H1 (cell line): ENCODE results near the gene SYNDIG1. TPM values are rescaled to one million over a fixed set of nuclear protein-coding genes. Genes with fewer than 3 reads are reported as not detected.

Experiments
- CTCF ChIA-PET: fragments of 300-600 bp; sonication (Branson Sonifier 250); formaldehyde crosslinking; loops from one replicate; lab custom pipeline; 2021; ENCODE audit not compliant: partially characterized antibody; lab: Charles Lee
- POLR2A ChIA-PET: fragments of 300-600 bp; sonication (Branson Sonifier 250); formaldehyde crosslinking; loops from one replicate; lab custom pipeline; 2021; ENCODE audit warnings: inconsistent platforms; ENCODE audit not compliant: partially characterized antibody; lab: Charles Lee
- DNase-seq, 2 experiments: peaks; one replicate each; pipeline versions ENCODE4 v3.0.0 to v3.0.0-alpha.2; 2010 to 2022; ENCODE audit warnings: low spot score in 2 of 2, low read depth in 1 of 2, mixed read lengths in 1 of 2
- FAIRE-seq: peaks from 2 replicates; lab custom pipeline; 2011; peaks lifted over from hg19 to GRCh38; lab: Jason Lieb, UNC
- H2AFZ ChIP-seq: 2 replicates; pipeline ENCODE4 v1.8.1; 2012; ENCODE audit warnings: low read length, inconsistent platforms
- H2AK5ac ChIP-seq: 2 replicates; pipeline ENCODE4 v1.6.1; 2013; ENCODE audit warnings: low read depth, low read length
- H2BK120ac ChIP-seq: replicated peaks from 2 replicates; pipeline ENCODE3; 2013; ENCODE audit warnings: low read depth, low read length, inconsistent platforms
- H2BK12ac ChIP-seq: 2 replicates; pipeline ENCODE4 v1.6.1; 2013; ENCODE audit warnings: low read depth, low read length
- H2BK15ac ChIP-seq: 2 replicates; pipeline ENCODE4 v1.6.1; 2013; ENCODE audit warnings: low read length
- H2BK20ac ChIP-seq: 2 replicates; pipeline ENCODE4 v1.6.1; 2013; ENCODE audit warnings: low read length
- H2BK5ac ChIP-seq: 2 replicates; pipeline ENCODE4 v1.6.1; 2013; ENCODE audit warnings: low read depth, low read length
- H3K14ac ChIP-seq: 2 replicates; pipeline ENCODE4 v1.6.1; 2013; ENCODE audit warnings: inconsistent platforms; ENCODE audit not compliant: insufficient read length
- H3K18ac ChIP-seq: 2 replicates; pipeline ENCODE4 v1.6.1; 2013; ENCODE audit warnings: low read length; ENCODE audit errors: extremely low read depth
- H3K23ac ChIP-seq: 2 replicates; pipeline ENCODE4 v1.6.1; 2013; ENCODE audit warnings: inconsistent platforms; ENCODE audit not compliant: insufficient read length
- H3K23me2 ChIP-seq: 2 replicates; pipeline ENCODE4 v1.6.1; 2013; ENCODE audit warnings: low read depth, low read length
- H3K27ac ChIP-seq: 2 replicates; pipeline ENCODE4 v1.6.1; 2011; ENCODE audit warnings: low read depth, low read length, inconsistent platforms
- H3K27me3 ChIP-seq, 4 experiments: replicated peaks in 1 of 4; 1 replicate in 1 of 4; 2 replicates in 3 of 4; pipeline versions ENCODE4 v1.6.1 to v1.8.1; 2011 to 2013; ENCODE audit warnings: low read length in 3 of 4, mild to moderate bottlenecking in 3 of 4, inconsistent platforms in 2 of 4, mixed read lengths in 2 of 4, moderate library complexity in 1 of 4; ENCODE audit not compliant: control insufficient read depth in 3 of 4, insufficient read depth in 3 of 4; ENCODE audit errors: extremely low read depth in 1 of 4
- H3K36me3 ChIP-seq, 4 experiments: 2 replicates each; pipeline versions ENCODE4 v1.6.1 to v1.8.1; 2011 to 2013; ENCODE audit warnings: mild to moderate bottlenecking in 4 of 4, low read length in 3 of 4, moderate library complexity in 2 of 4, control low read depth in 1 of 4, inconsistent platforms in 1 of 4; ENCODE audit not compliant: insufficient read depth in 4 of 4, control insufficient read depth in 2 of 4
- H3K4ac ChIP-seq: replicated peaks from 2 replicates; pipeline ENCODE3; 2013; ENCODE audit warnings: low read length, low read depth, mixed read lengths, inconsistent platforms; ENCODE audit not compliant: insufficient read length
- H3K4me1 ChIP-seq, 4 experiments: replicated peaks in 1 of 4; 1 replicate in 1 of 4; 2 replicates in 3 of 4; pipeline versions ENCODE4 v1.6.1 to v1.8.1; 2011 to 2013; ENCODE audit warnings: low read length in 3 of 4, inconsistent platforms in 2 of 4, mixed read lengths in 1 of 4; ENCODE audit not compliant: insufficient read depth in 4 of 4, control insufficient read depth in 3 of 4
- H3K4me2 ChIP-seq, 2 experiments: 2 replicates each; pipeline versions ENCODE4 v1.6.1 to v1.8.1; 2011 to 2013; ENCODE audit warnings: low read depth in 2 of 2, low read length in 2 of 2, control low read depth in 1 of 2, inconsistent platforms in 1 of 2, mild to moderate bottlenecking in 1 of 2; ENCODE audit not compliant: insufficient read depth in 1 of 2
- H3K4me3 ChIP-seq, 4 experiments: fragments of 200-600, 300-600 bp in 1 of 4; sonication (generic), shearing (Covaris generic), sonication (Bioruptor Twin) in 1 of 4; 2 replicates each; pipeline versions ENCODE4 v1.5.1 to v1.8.1; 2011 to 2016; ENCODE audit warnings: low read length in 4 of 4, low read depth in 3 of 4, control low read depth in 2 of 4, inconsistent platforms in 2 of 4, mild to moderate bottlenecking in 2 of 4, mixed read lengths in 1 of 4, moderate library complexity in 1 of 4; ENCODE audit not compliant: insufficient read depth in 2 of 4; ENCODE audit errors: extremely low read depth in 1 of 4
- H3K56ac ChIP-seq: replicated peaks from 2 replicates; pipeline ENCODE3; 2013; ENCODE audit warnings: low read depth, mild to moderate bottlenecking, mixed read lengths, low read length, inconsistent platforms; ENCODE audit not compliant: insufficient read length
- H3K79me1 ChIP-seq: 2 replicates; pipeline ENCODE4 v1.6.1; 2013; ENCODE audit warnings: low read depth, low read length, control low read depth
- H3K79me2 ChIP-seq, 2 experiments: 2 replicates each; pipeline versions ENCODE4 v1.6.1 to v1.8.1; 2012 to 2013; ENCODE audit warnings: low read length in 2 of 2, mild to moderate bottlenecking in 2 of 2, inconsistent platforms in 1 of 2; ENCODE audit not compliant: insufficient read depth in 2 of 2, control insufficient read depth in 1 of 2
- H3K9ac ChIP-seq, 4 experiments: replicated peaks in 1 of 4; 1 replicate in 1 of 4; 2 replicates in 3 of 4; pipeline versions ENCODE4 v1.6.1 to v1.8.1; 2011 to 2013; ENCODE audit warnings: low read depth in 3 of 4, low read length in 3 of 4, control low read depth in 2 of 4, mild to moderate bottlenecking in 2 of 4, moderate library complexity in 2 of 4, inconsistent platforms in 1 of 4; ENCODE audit errors: extremely low read depth in 1 of 4
- H3K9me3 ChIP-seq, 2 experiments: 2 replicates each; pipeline versions ENCODE4 v1.6.1 to v1.8.1; 2012 to 2013; ENCODE audit warnings: mild to moderate bottlenecking in 2 of 2, moderate library complexity in 2 of 2, control low read depth in 1 of 2, inconsistent platforms in 1 of 2, low read depth in 1 of 2, low read length in 1 of 2, mixed read lengths in 1 of 2; ENCODE audit not compliant: insufficient read depth in 2 of 2
- H4K20me1 ChIP-seq, 2 experiments: replicated peaks in 1 of 2; 2 replicates each; pipeline versions ENCODE3 to v1.8.1; 2011 to 2013; ENCODE audit warnings: inconsistent platforms in 2 of 2, low read length in 2 of 2, mild to moderate bottlenecking in 1 of 2; ENCODE audit not compliant: insufficient read depth in 2 of 2, control insufficient read depth in 1 of 2
- H4K5ac ChIP-seq: 2 replicates; pipeline ENCODE4 v1.6.1; 2013; ENCODE audit warnings: low read length, low read depth, mixed read lengths, inconsistent platforms; ENCODE audit not compliant: insufficient read length
- H4K8ac ChIP-seq: 2 replicates; pipeline ENCODE4 v1.8.0; 2013; ENCODE audit warnings: mild to moderate bottlenecking, moderate library complexity, low read length, inconsistent platforms; ENCODE audit not compliant: insufficient read depth; ENCODE audit errors: extremely low read depth
- H4K91ac ChIP-seq: replicated peaks from 2 replicates; pipeline ENCODE3; 2013; ENCODE audit warnings: low read length, mixed read lengths, inconsistent platforms; ENCODE audit not compliant: insufficient read length
- ASH2L ChIP-seq: fragments of 200-600, 300-600 bp; sonication (generic); IDR thresholded peaks from one replicate; pipeline ENCODE4 v1.7.1; 2017; ENCODE audit warnings: low read length
- BRCA1 ChIP-seq: IDR thresholded peaks from 2 replicates; pipeline ENCODE4 v1.6.1; 2012; ENCODE audit warnings: low read depth, low read length, improper control_type of control experiment
- CEBPB ChIP-seq: IDR thresholded peaks from 2 replicates; pipeline ENCODE4 v1.6.1; 2012; ENCODE audit warnings: low read depth, low read length
- CHD2 ChIP-seq: IDR thresholded peaks from 2 replicates; pipeline ENCODE4 v1.6.1; 2012; ENCODE audit warnings: low read length, improper control_type of control experiment
- EGR1 ChIP-seq: IDR thresholded peaks from 2 replicates; pipeline ENCODE4 v1.6.1; 2011; ENCODE audit warnings: low read depth, low read length, borderline replicate concordance
- EZH2 ChIP-seq: fragments of 200-600 bp; sonication (generic); IDR thresholded peaks from 2 replicates; pipeline ENCODE4 v1.7.1; 2012; ENCODE audit warnings: low read depth, mild to moderate bottlenecking, moderate library complexity, low read length, inconsistent platforms; ENCODE audit not compliant: severe bottlenecking
- KDM5A ChIP-seq: fragments of 200-600 bp; IDR thresholded peaks from 2 replicates; pipeline ENCODE4 v1.7.1; 2012; ENCODE audit warnings: mild to moderate bottlenecking, low read length, inconsistent platforms, mixed read lengths
- NANOG ChIP-seq: IDR thresholded peaks from 2 replicates; pipeline ENCODE4 v1.6.1; 2011; ENCODE audit warnings: low read length, low read depth, mild to moderate bottlenecking, inconsistent platforms; ENCODE audit not compliant: insufficient read depth, poor library complexity, severe bottlenecking
- PHF8 ChIP-seq: fragments of 200-600 bp; sonication (generic); conservative IDR thresholded peaks from 2 replicates; pipeline ENCODE4 v1.7.1; 2012; ENCODE audit warnings: low read depth, mild to moderate bottlenecking, inconsistent platforms, low read length, moderate library complexity
- RAD21 ChIP-seq, 2 experiments: IDR thresholded peaks in 1 of 2; conservative IDR thresholded peaks in 1 of 2; 2 replicates each; pipeline ENCODE4 v1.6.1; 2011; ENCODE audit warnings: low read depth in 2 of 2, low read length in 2 of 2, improper control_type of control experiment in 1 of 2, inconsistent platforms in 1 of 2, mild to moderate bottlenecking in 1 of 2, moderate library complexity in 1 of 2
- RBBP5 ChIP-seq: IDR thresholded peaks from 2 replicates; pipeline ENCODE4 v1.7.1; 2012; ENCODE audit warnings: low read depth, mild to moderate bottlenecking, inconsistent platforms, low read length, moderate library complexity, borderline replicate concordance
- SIN3A ChIP-seq, 2 experiments: IDR thresholded peaks in 1 of 2; conservative IDR thresholded peaks in 1 of 2; 2 replicates each; pipeline ENCODE4 v1.6.1; 2011 to 2012; ENCODE audit warnings: low read length in 2 of 2, improper control_type of control experiment in 1 of 2, low read depth in 1 of 2, mild to moderate bottlenecking in 1 of 2
- SRF ChIP-seq: IDR thresholded peaks from 2 replicates; pipeline ENCODE4 v1.6.1; 2011; ENCODE audit warnings: mild to moderate bottlenecking, low read depth, low read length, moderate library complexity
- TAF1 ChIP-seq: IDR thresholded peaks from 2 replicates; pipeline ENCODE4 v1.6.1; 2011; ENCODE audit warnings: mild to moderate bottlenecking, low read depth, low read length
- YY1 ChIP-seq: IDR thresholded peaks from 2 replicates; pipeline ENCODE4 v1.6.1; 2011; ENCODE audit warnings: low read depth, mild to moderate bottlenecking, low read length
- WGBS, 2 experiments: shearing (Covaris generic) in 1 of 2; methylation state at CpG; one replicate each; pipeline versions ENCODE4 v1.1.6 to v1.1.7; 2013 to 2015; ENCODE audit warnings: low lambda C conversion rate in 2 of 2, mixed read lengths in 2 of 2, inconsistent platforms in 1 of 2, low coverage in 1 of 2, missing lambda C conversion rate in 1 of 2; ENCODE audit not compliant: insufficient replicate concordance in 2 of 2, insufficient coverage in 1 of 2, insufficient read length in 1 of 2; ENCODE audit errors: extremely low coverage in 1 of 2, missing lambda C conversion rate in 1 of 2; 5-methylcytosine and 5-hydroxymethylcytosine counted together
- polyA plus RNA-seq, 7 experiments: library from polyadenylated mRNA; depleted of rRNA in 3 of 7; stranded (reverse) in 5 of 7; unstranded in 2 of 7; fragments of >200 nt in 5 of 7; fragments of 200-250 nt in 2 of 7; gene quantifications; 1 replicate in 5 of 7; 2 replicates in 1 of 7; 4 replicates in 1 of 7; pipeline versions ENCODE4 v1.2.1 to v1.2.3, GENCODE V29; 2011 to 2013; ENCODE audit warnings: missing spikeins in 2 of 7, mixed read lengths in 2 of 7
- total RNA-seq: library from RNA; stranded (reverse); fragmentation: NEBNext Ultra II Directional; extraction: Animal tissue kit (Norgen Biotek cat#: 25700); gene quantifications from 2 replicates; pipeline ENCODE4 v1.2.1, GENCODE V29; 2021

Gene SYNDIG1
- total and polyA plus RNA-seq, 2 of the 8 experiments (the other 6 are each of a cell fraction or from before 2014, with no cell fraction given), result 6.5 to 7.8 TPM

DNA sequence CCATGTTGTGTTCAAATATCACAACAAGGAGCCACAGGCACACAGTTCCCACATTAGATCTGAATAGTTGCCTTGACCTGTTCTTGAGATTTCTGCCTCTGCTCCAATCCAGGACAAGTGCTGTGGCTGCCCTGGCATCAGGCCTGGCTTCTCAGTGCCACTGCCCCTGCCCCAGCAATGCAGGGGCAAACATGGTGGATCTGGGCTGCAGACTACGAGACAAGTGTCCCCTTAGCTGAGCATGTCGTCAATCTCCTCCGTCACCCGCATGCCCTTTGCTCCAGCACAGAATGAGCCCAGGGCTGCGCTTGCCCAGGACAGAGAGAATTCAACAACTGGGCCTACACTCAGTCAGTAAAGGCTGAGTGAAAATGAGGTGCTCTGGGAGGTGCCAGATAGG lies 201.6 kb downstream of the SYNDIG1 start:
- Histone ChIP-seq H4K5ac (no peak overlapping the region), H3K36me3 (no peaks in the 10 kb centered on the region), H2BK20ac (no peak overlapping the region), H3K27ac (no peak overlapping the region), H3K79me1 (no peaks in the 10 kb centered on the region), H2AK5ac (no peak overlapping the region), H4K20me1 (no peaks in the 10 kb centered on the region), H2BK12ac (no peak overlapping the region), H3K56ac (no peak overlapping the region), H3K79me2 (no peaks in the 10 kb centered on the region), H3K9me3 (no peaks in the 10 kb centered on the region), H3K23ac (no peak overlapping the region), H2AFZ (no peak overlapping the region), H3K4ac (no peak overlapping the region), H2BK5ac (no peak overlapping the region), H3K4me1 (no peaks in the 10 kb centered on the region), H4K91ac (no peak overlapping the region), H3K23me2 (no peaks in the 10 kb centered on the region), H2BK15ac (no peak overlapping the region), H2BK120ac (no peak overlapping the region), H3K18ac (no peak overlapping the region), H4K8ac (no peak overlapping the region; the same call in 1 of the 2 replicates), H3K4me3 (no peak overlapping the region), H3K9ac (no peak overlapping the region), H3K14ac (no peak overlapping the region), H3K4me2 (no peak overlapping the region), H3K27me3 (no peaks in the 10 kb centered on the region)
- DNase-seq (no peak), FAIRE-seq (no peak)
- 85% methylated on average over 5 of the region's 5 CpGs; no CpG with 5 or more reads in 1 of the 2 experiments for WGBS, 2 experiments
- ChIA-PET POLR2A (no interaction called here), CTCF (interaction anchor here (1.2 kb wide), 1 partner anchor 307 kb away, joined by 3 read pairs; no protein-coding TSS in a partner anchor)
- TF ChIP-seq RAD21 (IDR thresholded peaks at IDR 0.05 in 1 of 2, conservative IDR thresholded peaks at IDR 0.05 in 1 of 2; ENCODE audit: low read depth in 2 of 2, low read length in 2 of 2), result no peak
- TF ChIP-seq EZH2, result no peak
- no peak for TF ChIP-seq SIN3A (conservative IDR thresholded peaks at IDR 0.05 in 1 of 2, IDR thresholded peaks at IDR 0.05 in 1 of 2; ENCODE audit: low read depth in 1 of 2, low read length in 2 of 2)
- no peak for TF ChIP-seq KDM5A
- TF ChIP-seq EGR1, result no peak
- no peak for TF ChIP-seq BRCA1
- no peak for TF ChIP-seq PHF8
- TF ChIP-seq ASH2L, result no peak
- TF ChIP-seq TAF1, result no peak
- no peak for TF ChIP-seq RBBP5
- no peak for TF ChIP-seq NANOG
- TF ChIP-seq SRF, result no peak
- no peak for TF ChIP-seq CHD2
- TF ChIP-seq CEBPB, result no peak
- no peak for TF ChIP-seq YY1
